NCI-H1436 (cell line): Measurements from ENCODE around the gene ZBED2.

Source experiments
- DNase-seq: peaks from one replicate; lab custom pipeline; 2025; lab: John Stamatoyannopoulos, UW

ZBED2 gene

GRCh38 chr3:111571907-111572460, 23.2 kb downstream of the ZBED2 start:
- no peak for DNase-seq

- DNase-seq: no peak
Measured at GRCh38 chr3:111571282-111571681, 23.9 kb downstream of the ZBED2 start.

DNA sequence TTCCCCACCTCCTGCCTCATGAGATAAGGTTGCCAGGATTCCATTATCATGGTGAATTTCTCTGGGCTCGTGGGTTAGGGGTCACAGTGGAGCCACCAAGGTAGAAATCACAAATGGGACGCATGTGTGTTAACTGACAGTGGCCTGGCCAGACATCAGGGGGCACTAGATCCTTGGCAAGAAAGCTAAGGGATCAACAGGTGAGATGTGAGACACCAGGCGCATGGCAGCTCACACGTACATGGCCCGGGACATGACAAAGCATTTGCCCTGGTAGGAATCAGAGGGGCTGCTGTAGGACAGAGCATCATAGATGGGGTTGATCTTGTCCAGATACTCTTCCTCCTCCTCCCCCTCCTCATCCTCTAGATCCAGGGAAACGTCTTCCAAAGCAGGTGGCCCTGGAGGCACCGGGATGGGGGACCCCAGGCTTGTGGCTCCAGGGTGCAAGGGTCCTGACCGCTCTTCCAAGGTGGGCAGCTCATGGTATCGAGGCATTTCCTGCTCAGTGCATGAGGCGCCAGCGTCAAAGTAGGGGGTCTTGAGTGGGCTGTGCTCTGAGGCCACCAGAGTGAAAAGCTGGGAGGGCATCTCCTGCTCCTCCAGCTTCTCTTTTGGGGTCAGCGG, 24.6 kb downstream of the ZBED2 start:
- DNase-seq: no peak

DNA sequence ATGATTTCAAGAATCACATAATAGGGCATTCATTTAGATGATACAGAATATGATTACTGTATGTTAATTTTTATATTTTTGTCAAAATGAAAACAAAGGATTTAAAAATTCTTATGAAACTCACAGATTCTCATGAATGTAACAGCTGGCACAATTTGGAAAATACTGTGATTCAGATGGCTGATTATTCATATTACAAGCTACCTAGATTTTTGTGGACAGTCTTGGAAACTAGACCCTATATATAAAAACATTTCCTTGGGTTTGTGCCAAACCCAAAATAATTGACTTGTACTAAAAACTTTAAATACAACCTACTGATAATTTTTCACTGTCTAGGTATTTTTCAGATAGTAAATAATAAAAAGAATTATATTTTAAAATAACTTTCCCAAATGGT, 26.2 kb downstream of the ZBED2 start:
- DNase-seq: no peak

GRCh38 chr3:111568355-111568754, 26.8 kb downstream of the ZBED2 start:
- DNase-seq: no peak

GRCh38 chr3:111566844-111567243, 28.3 kb downstream of the ZBED2 start:
- DNase-seq: no peak

- DNase-seq: peak; percentile 15
Measured at GRCh38 chr3:111561902-111562301, 33.2 kb downstream of the ZBED2 start.

DNA sequence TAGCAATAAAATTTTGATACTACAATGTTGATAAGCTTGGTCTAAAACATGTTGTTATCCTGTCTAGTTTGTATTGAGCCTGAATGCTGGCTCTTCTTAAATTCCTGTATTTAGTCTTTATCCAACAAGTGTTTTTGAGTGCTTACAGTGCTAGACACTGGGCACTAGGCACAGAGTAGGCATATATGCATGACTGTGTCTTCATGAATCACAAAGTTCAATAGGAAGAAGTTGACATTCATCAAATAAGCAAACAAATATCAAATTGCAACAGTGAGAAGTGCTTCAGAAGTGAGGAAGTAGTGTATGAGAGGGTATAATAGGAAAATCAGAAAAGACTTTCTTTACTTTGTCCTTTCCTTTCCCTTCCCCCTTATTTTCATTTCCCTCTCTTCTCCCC, 46.4 kb downstream of the ZBED2 start:
- DNase-seq: no peak

DNA sequence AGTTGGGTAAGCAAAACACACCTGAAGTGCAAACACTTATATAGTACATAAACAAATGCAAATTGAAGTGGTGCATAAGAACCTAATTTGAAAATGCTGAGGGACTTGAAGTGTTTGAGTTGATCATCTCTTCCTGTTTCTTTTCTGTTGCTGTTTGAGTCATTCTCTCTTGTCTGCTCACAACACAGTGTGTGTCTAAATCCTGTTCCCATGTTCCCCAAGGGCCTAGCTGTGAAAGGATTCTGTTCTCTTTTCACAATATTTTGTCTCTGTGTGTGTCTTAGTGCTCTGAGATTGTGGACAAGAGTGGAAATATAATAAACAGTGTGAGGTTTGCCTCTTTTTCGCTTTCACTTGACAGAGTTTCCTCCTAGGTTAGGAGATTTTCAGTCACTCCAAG, 47.1 kb downstream of the ZBED2 start:
- DNase-seq: peak; percentile 5

GRCh38 chr3:111547631-111548030, 47.5 kb downstream of the ZBED2 start:
- no peak for DNase-seq

DNA sequence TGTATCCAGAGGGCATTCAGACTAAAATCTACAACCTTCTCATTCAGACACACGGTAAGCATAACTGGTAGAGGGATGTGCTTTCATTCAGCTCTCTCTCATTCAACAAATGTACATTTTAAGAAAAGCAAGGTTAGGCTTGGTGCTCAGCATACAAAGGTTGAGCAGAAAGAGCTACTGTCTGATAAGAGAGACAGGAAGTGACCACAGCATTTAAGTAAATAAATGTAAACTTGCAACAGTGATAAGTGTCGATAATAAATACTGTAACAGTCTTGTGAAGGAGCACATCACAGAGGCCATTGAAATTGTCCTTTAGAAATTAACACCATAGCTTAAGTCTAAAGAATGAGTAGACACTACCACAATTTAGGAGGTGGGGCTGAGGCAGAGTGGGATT, 49.8 kb downstream of the ZBED2 start:
- no peak for DNase-seq
